NB4 (cell line): ENCODE results near the gene CSMD2.

Experiments used
- CTCF ChIP-seq: IDR thresholded peaks from one replicate; pipeline ENCODE4 v1.5.1; 2012; ENCODE audit warnings: low read depth, low read length
- MAX ChIP-seq: IDR thresholded peaks from 2 replicates; pipeline ENCODE4 v1.6.1; 2011; ENCODE audit warnings: low read depth, low read length
- MYC ChIP-seq: IDR thresholded peaks from 2 replicates; pipeline ENCODE4 v1.6.1; 2011; ENCODE audit warnings: low read depth, low read length
- POLR2A ChIP-seq: IDR thresholded peaks from 2 replicates; pipeline ENCODE4 v1.6.1; 2011; ENCODE audit warnings: mild to moderate bottlenecking; ENCODE audit not compliant: insufficient read length; ENCODE audit errors: extremely low read depth

- no peak for TF ChIP-seq CTCF
- no peak for TF ChIP-seq POLR2A
- no peak for TF ChIP-seq MYC
- TF ChIP-seq MAX: no peak
Observed at GRCh38 chr1:33844166-33844565, 320.9 kb downstream of the CSMD2 start.
